GM12878 (cell line): ENCODE data around the gene ENPP7. TPM values are rescaled to one million over a fixed set of nuclear protein-coding genes. Genes with fewer than 3 reads are reported as not detected.

Experiments used
- ATAC-seq: fragments of 200-7000 bp; cut with Tn5 transposase; 3 replicates; pipeline ENCODE4 v1.9.1; 2020; ENCODE audit warnings: mild to moderate bottlenecking, moderate library complexity
- BruUV-seq: library from RNA; stranded (reverse); fragments of 400-500 nt; replicated peaks from 2 replicates; lab custom pipeline; 2021; lab: Mats Ljungman, UMichigan
- CTCF ChIA-PET: fragments of 300-600 bp; sonication (Branson Sonifier 250); formaldehyde crosslinking; extraction: SDS; loops from one replicate; lab custom pipeline; 2021; ENCODE audit warnings: inconsistent platforms; lab: Yijun Ruan, JAX
- POLR2A ChIA-PET: fragments of 350-600 bp; formaldehyde crosslinking; extraction: SDS; loops from one replicate; lab custom pipeline; 2021; ENCODE audit warnings: inconsistent platforms; lab: Charles Lee
- RAD21 ChIA-PET: fragments of 300-600 bp; sonication (Branson Sonifier 250); formaldehyde crosslinking; loops from one replicate; lab custom pipeline; 2023; ENCODE audit warnings: antibody characterized with exemption; ENCODE audit not compliant: unreplicated experiment; lab: Charles Lee
- SMC1A ChIA-PET: fragments of 300-600 bp; sonication (Branson Sonifier 250); formaldehyde crosslinking; loops from one replicate; lab custom pipeline; 2023; ENCODE audit not compliant: unreplicated experiment, uncharacterized antibody; lab: Charles Lee
- DNase-seq: peaks from one replicate; pipeline ENCODE4 v3.0.0-alpha.2; 2011; ENCODE audit warnings: low read depth, low spot score
- FAIRE-seq: peaks from 3 replicates; lab custom pipeline; 2011; peaks lifted over from hg19 to GRCh38; lab: Jason Lieb, UNC
- H2AFZ ChIP-seq: 2 replicates; pipeline ENCODE4 v1.6.0; 2011; ENCODE audit warnings: low read depth, low read length, control low read depth; ENCODE audit not compliant: control insufficient read depth
- H3K27ac ChIP-seq: 2 replicates; pipeline ENCODE4 v1.5.1; 2011; ENCODE audit warnings: control low read depth; ENCODE audit not compliant: control insufficient read depth, insufficient read depth
- H3K27me3 ChIP-seq, 2 experiments: replicated peaks in 1 of 2; 2 replicates each; pipeline versions ENCODE4 v1.6.0 to v1.6.1; 2011; ENCODE audit warnings: low read length in 1 of 2; ENCODE audit not compliant: control insufficient read depth in 2 of 2, insufficient read depth in 2 of 2
- H3K36me3 ChIP-seq, 2 experiments: 2 replicates each; pipeline ENCODE4 v1.5.1; 2011; ENCODE audit warnings: low read length in 1 of 2; ENCODE audit not compliant: control insufficient read depth in 2 of 2, insufficient read depth in 2 of 2
- H3K4me1 ChIP-seq: 2 replicates; pipeline ENCODE4 v1.6.1; 2011; ENCODE audit warnings: mild to moderate bottlenecking, low read length, moderate library complexity, mixed read lengths; ENCODE audit not compliant: control insufficient read depth, insufficient read depth
- H3K4me2 ChIP-seq: 2 replicates; pipeline ENCODE4 v1.6.0; 2011; ENCODE audit warnings: control low read depth; ENCODE audit not compliant: control insufficient read depth, insufficient read depth
- H3K4me3 ChIP-seq: fragments of 200-600 bp; sonication (generic); 2 replicates; pipeline ENCODE4 v1.5.1; 2016
- H3K79me2 ChIP-seq: 2 replicates; pipeline ENCODE4 v1.6.0; 2011; ENCODE audit warnings: low read length; ENCODE audit not compliant: control insufficient read depth, insufficient read depth
- H3K9ac ChIP-seq: 2 replicates; pipeline ENCODE4 v1.8.0; 2011; ENCODE audit warnings: low read length, control low read depth, mixed read lengths; ENCODE audit not compliant: control insufficient read depth, insufficient read depth
- H3K9me3 ChIP-seq: replicated peaks from 3 replicates; pipeline ENCODE4 v1.5.1; 2011; ENCODE audit warnings: mild to moderate bottlenecking, low read length; ENCODE audit not compliant: control insufficient read depth, insufficient read depth
- H4K20me1 ChIP-seq: 2 replicates; pipeline ENCODE4 v1.6.0; 2011; ENCODE audit not compliant: control insufficient read depth, insufficient read depth
- ASH2L ChIP-seq: fragments of 300-600, 200-600 bp; sonication (generic); IDR thresholded peaks from 2 replicates; pipeline ENCODE4 v1.6.1; 2017; ENCODE audit warnings: low read depth, mild to moderate bottlenecking, borderline replicate concordance
- CBFB ChIP-seq: IDR thresholded peaks from 2 replicates; pipeline ENCODE4 v1.6.1; 2016; ENCODE audit warnings: antibody characterized with exemption, low read depth
- CBX5 ChIP-seq: sonication (generic); IDR thresholded peaks from 2 replicates; pipeline ENCODE4 v1.6.1; 2016; ENCODE audit warnings: low read depth, moderate library complexity, mild to moderate bottlenecking, inconsistent platforms
- CREM ChIP-seq: IDR thresholded peaks from 2 replicates; pipeline ENCODE4 v1.6.1; 2014; ENCODE audit warnings: antibody characterized with exemption, low read depth
- FOXK2 ChIP-seq: fragments of 450-650 bp; IDR thresholded peaks from 2 replicates; pipeline ENCODE4 v1.6.1; 2017; ENCODE audit warnings: mild to moderate bottlenecking, moderate library complexity
- KDM1A ChIP-seq: fragments of 200-600 bp; sonication (generic); IDR thresholded peaks from 2 replicates; pipeline ENCODE4 v1.6.1; 2016; ENCODE audit warnings: borderline replicate concordance
- PAX8 ChIP-seq: fragments of 450-650 bp; IDR thresholded peaks from 2 replicates; pipeline ENCODE4 v1.6.1; 2017; ENCODE audit warnings: mild to moderate bottlenecking, moderate library complexity
- PBX3 ChIP-seq: IDR thresholded peaks from 2 replicates; pipeline ENCODE4 v1.6.1; 2011; ENCODE audit warnings: mild to moderate bottlenecking, low read depth, low read length, moderate library complexity; ENCODE audit not compliant: insufficient replicate concordance
- RAD21 ChIP-seq: IDR thresholded peaks from 2 replicates; pipeline ENCODE4 v1.6.1; 2011; ENCODE audit warnings: mild to moderate bottlenecking, low read depth, low read length, moderate library complexity; ENCODE audit not compliant: insufficient read depth
- SRF ChIP-seq, 2 experiments: IDR thresholded peaks; 2 replicates each; pipeline ENCODE4 v1.6.1; 2011; ENCODE audit warnings: low read depth in 2 of 2, low read length in 2 of 2, mild to moderate bottlenecking in 1 of 2, moderate library complexity in 1 of 2
- WRNIP1 ChIP-seq: IDR thresholded peaks from 2 replicates; pipeline ENCODE4 v1.6.1; 2011; ENCODE audit warnings: low read depth, low read length, improper control_type of control experiment, borderline replicate concordance
- ZZZ3 ChIP-seq: IDR thresholded peaks from 2 replicates; pipeline ENCODE4 v1.6.1; 2011; ENCODE audit warnings: low read depth; ENCODE audit not compliant: control insufficient read depth, insufficient read length
- WGBS: methylation state at CpG from one replicate; pipeline ENCODE4 v1.1.6; 2016; ENCODE audit warnings: low lambda C conversion rate; ENCODE audit not compliant: insufficient replicate concordance, insufficient coverage; ENCODE audit errors: missing lambda C conversion rate; 5-methylcytosine and 5-hydroxymethylcytosine counted together
- in situ Hi-C: fragments of 300-500 bp; cut with MboI; formaldehyde crosslinking; loops from 9 replicates; pipeline ENCODE4 v1.14.3; 2018; ENCODE audit warnings: mixed read lengths
- intact Hi-C: fragments of 100-400 bp; cut with micrococcal nuclease; formaldehyde crosslinking; loops from one replicate; pipeline ENCODE4 v1.14.2; 2022; ENCODE audit not compliant: unreplicated experiment
- polyA plus RNA-seq, 11 experiments: library from polyadenylated mRNA; depleted of rRNA in 4 of 11; unstranded in 6 of 11; stranded (reverse) in 5 of 11; fragments of >200 nt; fragmentation: Nextera tagmentation in 4 of 11; fragmentation: Illumina TruSeq in 1 of 11; extraction: Ambion mirVana in 4 of 11; extraction: Trizol in 1 of 11; gene quantifications; 1 replicate in 1 of 11; 2 replicates in 10 of 11; pipeline versions ENCODE4 v1.2.1 to v1.2.3, GENCODE V29; 2011 to 2016; ENCODE audit warnings: inconsistent platforms in 2 of 11, missing spikeins in 2 of 11, low read depth in 1 of 11
- total RNA-seq, 4 experiments: library from RNA; depleted of rRNA in 3 of 4; stranded (reverse); fragments of >200 nt in 3 of 4; fragmentation: Illumina TruSeq in 1 of 4; extraction: Trizol in 1 of 4; gene quantifications; 2 replicates each; pipeline versions ENCODE4 v1.2.1 to v1.2.3, GENCODE V29; 2013 to 2021
- TF ChIP-seq, protein P1 (sequence below): fragments of 450-650 bp; IDR thresholded peaks from 2 replicates; pipeline ENCODE4 v1.6.1; 2016; ENCODE audit warnings: mild to moderate bottlenecking

ENPP7 gene
- total and polyA plus RNA-seq, 10 of the 15 experiments (the other 5 are each of a cell fraction or from before 2014, with no cell fraction given): 0.04 to 0.41 (median 0.18) TPM; not detected in 1

DNA sequence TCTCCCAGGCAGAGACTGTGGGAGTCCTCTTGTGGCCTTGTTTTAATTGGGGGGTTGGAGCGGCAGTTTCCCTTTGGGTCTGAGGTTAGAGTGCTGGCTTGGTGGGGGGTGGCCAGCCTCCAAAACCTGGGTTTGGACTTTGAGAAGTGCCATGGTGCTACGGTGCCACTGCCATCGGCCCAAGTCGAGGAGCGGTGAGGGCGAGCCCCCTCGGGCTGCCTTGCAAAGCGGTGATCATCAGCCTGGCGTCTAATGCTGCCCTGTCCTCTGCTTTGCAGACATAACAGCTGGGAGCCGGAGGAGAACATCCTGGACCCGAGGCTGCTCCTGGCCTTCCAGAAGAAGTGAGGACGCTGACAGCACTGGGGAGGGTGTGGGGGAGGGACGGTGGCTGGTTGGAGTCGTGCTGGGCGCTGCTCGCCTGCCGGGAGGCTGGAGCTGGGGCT is 48.4 kb downstream of the ENPP7 start:
- ChIA-PET SMC1A (interaction anchor here (1.4 kb wide), 1 partner anchor 8 kb away, joined by 3 read pairs; no protein-coding TSS in a partner anchor), RAD21 (no interaction called here), CTCF (interaction anchor here (1.0 to 1.2 kb wide), 2 partner anchors 33 to 322 kb away, joined by 3 read pairs; partner anchors contain the start of gene GAA), POLR2A (no interaction called here)
- no peaks in the 10 kb centered on the region for H4K20me1 ChIP-seq
- intact Hi-C loops (no loop called here), in situ Hi-C loops (no loop called here)
- no peak for DNase-seq
- ATAC-seq: no peak; the same call in 2 of the 3 replicates
- peak overlapping the region; percentile 75 for H3K4me3 ChIP-seq
- H3K9ac ChIP-seq: no peak overlapping the region
- no peak for FAIRE-seq
- BruUV-seq: no TSS peak
- no peaks in the 10 kb centered on the region for H3K79me2 ChIP-seq
- H3K36me3 ChIP-seq: no peaks in the 10 kb centered on the region
- WGBS: 69% methylated on average over 17 of the region's 17 CpGs
- no peak overlapping the region for H3K27ac ChIP-seq
- TF ChIP-seq PAX8: no peak
- no peak for TF ChIP-seq PBX3
- no peak for TF ChIP-seq WRNIP1
- no peak for TF ChIP-seq CBFB
- TF ChIP-seq SRF (IDR thresholded peaks at IDR 0.05; ENCODE audit: low read depth in 2 of 2, low read length in 2 of 2): no peak
- no peak for TF ChIP-seq ZZZ3
- TF ChIP-seq, protein P1, sequence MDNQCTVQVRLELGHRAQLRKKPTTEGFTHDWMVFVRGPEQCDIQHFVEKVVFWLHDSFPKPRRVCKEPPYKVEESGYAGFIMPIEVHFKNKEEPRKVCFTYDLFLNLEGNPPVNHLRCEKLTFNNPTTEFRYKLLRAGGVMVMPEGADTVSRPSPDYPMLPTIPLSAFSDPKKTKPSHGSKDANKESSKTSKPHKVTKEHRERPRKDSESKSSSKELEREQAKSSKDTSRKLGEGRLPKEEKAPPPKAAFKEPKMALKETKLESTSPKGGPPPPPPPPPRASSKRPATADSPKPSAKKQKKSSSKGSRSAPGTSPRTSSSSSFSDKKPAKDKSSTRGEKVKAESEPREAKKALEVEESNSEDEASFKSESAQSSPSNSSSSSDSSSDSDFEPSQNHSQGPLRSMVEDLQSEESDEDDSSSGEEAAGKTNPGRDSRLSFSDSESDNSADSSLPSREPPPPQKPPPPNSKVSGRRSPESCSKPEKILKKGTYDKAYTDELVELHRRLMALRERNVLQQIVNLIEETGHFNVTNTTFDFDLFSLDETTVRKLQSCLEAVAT: no peak
- no peak for TF ChIP-seq FOXK2
- TF ChIP-seq CBX5: no peak
- TF ChIP-seq KDM1A: no peak
- TF ChIP-seq RAD21: no peak
- no peak for TF ChIP-seq ASH2L
- no peak for TF ChIP-seq CREM
- H3K4me1 ChIP-seq: peaks cover 11% of the 10 kb centered on the region
- H3K9me3 ChIP-seq: no peaks in the 10 kb centered on the region
- H2AFZ ChIP-seq: peak overlapping the region; percentile 53; the same call in 1 of the 2 replicates
- H3K4me2 ChIP-seq: peak overlapping the region; percentile 89
- H3K27me3 ChIP-seq: peaks cover 5 to 8% of the 10 kb centered on the region in 2 experiments; a peak in 3 of 4 replicates
